Osteoblast (primary cell): ENCODE data around the gene RAX2. TPM values are rescaled to one million over a fixed set of nuclear protein-coding genes. Genes with fewer than 3 reads are reported as not detected.

Experiments
- DNase-seq: peaks from one replicate; pipeline ENCODE4 v3.0.0; 2011; ENCODE audit warnings: low spot score, mixed read lengths; ENCODE audit not compliant: insufficient read length; ENCODE audit errors: missing footprints
- H2AFZ ChIP-seq: 2 replicates; pipeline ENCODE4 v1.6.0; 2011; ENCODE audit warnings: mild to moderate bottlenecking, low read length
- H3K27ac ChIP-seq: 2 replicates; pipeline ENCODE4 v1.5.1; 2011; ENCODE audit warnings: mild to moderate bottlenecking, low read depth, low read length, moderate library complexity
- H3K27me3 ChIP-seq: 2 replicates; pipeline ENCODE4 v1.6.0; 2012; ENCODE audit warnings: mild to moderate bottlenecking, control low read depth, inconsistent platforms, low read length, moderate library complexity; ENCODE audit not compliant: insufficient read depth
- H3K36me3 ChIP-seq: 2 replicates; pipeline ENCODE4 v1.5.1; 2011; ENCODE audit warnings: mild to moderate bottlenecking, low read length, control low read depth, moderate library complexity; ENCODE audit not compliant: insufficient read depth
- H3K4me1 ChIP-seq: 2 replicates; pipeline ENCODE4 v1.5.1; 2011; ENCODE audit warnings: mild to moderate bottlenecking, low read length, control low read depth, moderate library complexity; ENCODE audit not compliant: insufficient read depth
- H3K4me2 ChIP-seq: 2 replicates; pipeline ENCODE4 v1.6.0; 2011; ENCODE audit warnings: mild to moderate bottlenecking, low read length; ENCODE audit not compliant: insufficient read depth
- H3K4me3 ChIP-seq: fragments of 200-600 bp; sonication (generic); 3 replicates; pipeline ENCODE4 v1.5.1; 2012; ENCODE audit warnings: mild to moderate bottlenecking, low read length, inconsistent platforms; ENCODE audit not compliant: insufficient read depth
- H3K79me2 ChIP-seq: 2 replicates; pipeline ENCODE4 v1.6.0; 2012; ENCODE audit warnings: mild to moderate bottlenecking, low read length, control low read depth, inconsistent platforms; ENCODE audit not compliant: insufficient read depth
- H3K9me3 ChIP-seq: 2 replicates; pipeline ENCODE4 v1.5.1; 2011; ENCODE audit warnings: low read depth, low read length, control low read depth
- H4K20me1 ChIP-seq: 2 replicates; pipeline ENCODE4 v1.6.0; 2012; ENCODE audit warnings: mild to moderate bottlenecking, low read length, control low read depth; ENCODE audit not compliant: insufficient read depth
- CTCF ChIP-seq: IDR thresholded peaks from 2 replicates; pipeline ENCODE4 v1.5.1; 2011; ENCODE audit warnings: mild to moderate bottlenecking, low read depth, low read length, moderate library complexity; ENCODE audit errors: extremely low read depth
- total RNA-seq: library from RNA; depleted of rRNA; stranded (reverse); fragments of >200 nt; gene quantifications from 2 replicates; pipeline ENCODE4 v1.2.3, GENCODE V29; 2012

Gene RAX2
- total RNA-seq, 1 donor, result not detected

- Histone ChIP-seq H3K79me2 (no peaks in the 10 kb centered on the region), H3K27me3 (no peaks in the 10 kb centered on the region), H3K4me2 (no peak overlapping the region), H4K20me1 (no peaks in the 10 kb centered on the region), H2AFZ (no peak overlapping the region), H3K4me1 (no peaks in the 10 kb centered on the region), H3K4me3 (no peak overlapping the region), H3K9me3 (no peaks in the 10 kb centered on the region), H3K36me3 (no peaks in the 10 kb centered on the region), H3K27ac (no peak overlapping the region)
- DNase-seq, result peak; percentile 68
- no peak for TF ChIP-seq CTCF
Observed at GRCh38 chr19:3771000-3771905, 775 bp downstream of the RAX2 start.

GRCh38 chr19:3770136-3770999, 1.7 kb downstream of the RAX2 start:
- Histone ChIP-seq H3K27ac (no peak overlapping the region), H4K20me1 (no peaks in the 10 kb centered on the region), H3K4me1 (no peaks in the 10 kb centered on the region), H3K36me3 (peaks cover 1% of the 10 kb centered on the region), H3K79me2 (no peaks in the 10 kb centered on the region), H2AFZ (no peak overlapping the region), H3K4me2 (no peak overlapping the region), H3K4me3 (no peak overlapping the region), H3K9me3 (no peaks in the 10 kb centered on the region), H3K27me3 (no peaks in the 10 kb centered on the region)
- DNase-seq, result no peak
- TF ChIP-seq CTCF, result no peak

- H3K27me3 ChIP-seq, result no peaks in the 10 kb centered on the region
- no peaks in the 10 kb centered on the region for H4K20me1 ChIP-seq
- H2AFZ ChIP-seq, result no peak overlapping the region
- H3K36me3 ChIP-seq, result peaks cover 6% of the 10 kb centered on the region
- no peak for TF ChIP-seq CTCF
- H3K79me2 ChIP-seq, result peaks cover 2% of the 10 kb centered on the region
- no peaks in the 10 kb centered on the region for H3K9me3 ChIP-seq
- DNase-seq, result no peak
- H3K4me2 ChIP-seq, result no peak overlapping the region
- H3K27ac ChIP-seq, result no peak overlapping the region
- H3K4me1 ChIP-seq, result no peaks in the 10 kb centered on the region
- no peak overlapping the region for H3K4me3 ChIP-seq
Observed at GRCh38 chr19:3769494-3769893, 2.5 kb downstream of the RAX2 start.

GRCh38 chr19:3768748-3769099, 3.3 kb downstream of the RAX2 start:
- Histone ChIP-seq H3K4me2 (no peak overlapping the region), H3K27me3 (no peaks in the 10 kb centered on the region), H3K79me2 (peaks cover 2% of the 10 kb centered on the region), H3K4me1 (no peaks in the 10 kb centered on the region), H3K36me3 (peaks cover 6% of the 10 kb centered on the region), H2AFZ (no peak overlapping the region), H3K27ac (no peak overlapping the region), H3K9me3 (no peaks in the 10 kb centered on the region), H4K20me1 (no peaks in the 10 kb centered on the region), H3K4me3 (no peak overlapping the region)
- TF ChIP-seq CTCF, result no peak
- DNase-seq, result no peak
